OCI-M2 (cell line): ENCODE results near the gene KIAA1328.

ENCODE experiments used
- DNase-seq: peaks from one replicate; lab custom pipeline; 2025; ENCODE audit not compliant: unreplicated experiment; lab: John Stamatoyannopoulos, UW

Gene KIAA1328

GRCh38 chr18:37274309-37275236, 445.6 kb downstream of the KIAA1328 start:
- no peak for DNase-seq

GRCh38 chr18:37275237-37275741, 446.4 kb downstream of the KIAA1328 start:
- DNase-seq: no peak

- DNase-seq: no peak
These were observed 447.4 kb downstream of the KIAA1328 start for GRCh38 chr18:37276111-37276890.

GRCh38 chr18:37277804-37278203, 448.9 kb downstream of the KIAA1328 start:
- no peak for DNase-seq
